HepG2 (cell line): Measurements from ENCODE around the gene ZSWIM9. TPM values are rescaled to one million over a fixed set of nuclear protein-coding genes. Genes with fewer than 3 reads are reported as not detected.

Experiments
- ERF ChIP-seq: IDR thresholded peaks from 2 replicates; pipeline ENCODE4 v1.6.1; 2018; ENCODE audit warnings: missing biosample characterization, missing genetic modification reagents
- HOXA9 ChIP-seq: sonication (generic); formaldehyde crosslinking; IDR thresholded peaks from 2 replicates; pipeline ENCODE4 v1.8.1; 2022; ENCODE audit warnings: missing genetic modification reagents, mild to moderate bottlenecking, moderate library complexity, borderline replicate concordance
- MAZ ChIP-seq, 2 experiments: sonication (generic) in 1 of 2; formaldehyde crosslinking in 1 of 2; IDR thresholded peaks; 2 replicates each; pipeline versions ENCODE4 v1.5.0 to v1.6.1; 2012 to 2020; ENCODE audit warnings: low read depth in 2 of 2, mild to moderate bottlenecking in 2 of 2, borderline replicate concordance in 1 of 2, improper control_type of control experiment in 1 of 2, low read length in 1 of 2, missing genetic modification reagents in 1 of 2, moderate library complexity in 1 of 2
- MED1 ChIP-seq: sonication (generic); formaldehyde crosslinking; IDR thresholded peaks from 2 replicates; pipeline ENCODE4 v1.4.0; 2020; ENCODE audit warnings: missing genetic modification reagents
- RFXAP ChIP-seq: sonication (generic); formaldehyde crosslinking; IDR thresholded peaks from 2 replicates; pipeline ENCODE4 v1.4.0; 2020; ENCODE audit warnings: missing genetic modification reagents, borderline replicate concordance
- ZBTB40 ChIP-seq, 2 experiments: fragments of 450-650 bp in 1 of 2; sonication (generic) in 1 of 2; formaldehyde crosslinking in 1 of 2; IDR thresholded peaks; 2 replicates each; pipeline versions ENCODE4 v1.6.1 to v1.8.0; 2016 to 2022; ENCODE audit warnings: antibody characterized with exemption in 1 of 2, mild to moderate bottlenecking in 1 of 2, missing genetic modification reagents in 1 of 2
- ZBTB43 ChIP-seq: sonication (generic); formaldehyde crosslinking; conservative IDR thresholded peaks from 2 replicates; pipeline ENCODE4 v1.4.0; 2020; ENCODE audit warnings: missing genetic modification reagents
- ZEB1 ChIP-seq: IDR thresholded peaks from 2 replicates; pipeline ENCODE4 v1.6.1; 2012; ENCODE audit warnings: mild to moderate bottlenecking, low read depth, inconsistent platforms; ENCODE audit not compliant: insufficient replicate concordance
- ZNF253 ChIP-seq: sonication (generic); formaldehyde crosslinking; IDR thresholded peaks from 2 replicates; pipeline ENCODE4 v1.8.0; 2022; ENCODE audit warnings: mild to moderate bottlenecking, missing genetic modification reagents, borderline replicate concordance
- ZNF281 ChIP-seq: sonication (generic); formaldehyde crosslinking; IDR thresholded peaks from 2 replicates; pipeline ENCODE4 v1.4.0; 2020; ENCODE audit warnings: missing genetic modification reagents, borderline replicate concordance
- ZNF550 ChIP-seq: sonication (generic); formaldehyde crosslinking; IDR thresholded peaks from 2 replicates; pipeline ENCODE4 v1.4.0; 2020; ENCODE audit warnings: mild to moderate bottlenecking, missing genetic modification reagents, borderline replicate concordance
- polyA plus RNA-seq, 8 experiments: library from polyadenylated mRNA; depleted of rRNA in 3 of 8; stranded (reverse) in 7 of 8; unstranded in 1 of 8; fragments of >200 nt; fragmentation: Illumina TruSeq in 4 of 8; extraction: Trizol in 4 of 8; gene quantifications; 2 replicates each; pipeline versions ENCODE4 v1.2.1 to v1.2.3, GENCODE V29; 2011 to 2016; ENCODE audit warnings: low read depth in 4 of 8, missing spikeins in 1 of 8, mixed read lengths in 1 of 8; ENCODE audit not compliant: insufficient read depth in 1 of 8
- total RNA-seq, 5 experiments: library from RNA; depleted of rRNA; stranded (reverse); fragments of >200 nt; fragmentation: Illumina TruSeq; extraction: Trizol; gene quantifications; 2 replicates each; pipeline ENCODE4 v1.2.3, GENCODE V29; 2016; ENCODE audit warnings: low read depth in 1 of 5

The ZSWIM9 gene
- total and polyA plus RNA-seq, 2 of the 13 experiments (the other 11 are each of a cell fraction or from before 2014, with no cell fraction given) = 0.18 to 1.1 TPM

- TF ChIP-seq ZEB1 = no peak
- TF ChIP-seq ZBTB40 (IDR thresholded peaks at IDR 0.05) = no peak
- peak; percentile 63; the same call in 1 of the 2 replicates for TF ChIP-seq ZBTB40 (CRISPR knock-in tag; IDR thresholded peaks at IDR 0.05)
- no peak for TF ChIP-seq RFXAP (CRISPR knock-in tag)
- peak; percentile 65 for TF ChIP-seq MAZ (IDR thresholded peaks at IDR 0.05; ENCODE audit: borderline replicate concordance, low read depth, low read length)
- no peak for TF ChIP-seq MAZ (CRISPR knock-in tag; IDR thresholded peaks at IDR 0.05; ENCODE audit: low read depth)
- peak; percentile 50 for TF ChIP-seq MED1 (CRISPR knock-in tag)
- no peak; the same call in 1 of the 2 replicates for TF ChIP-seq ZNF550 (CRISPR knock-in tag)
- TF ChIP-seq ZNF281 (CRISPR knock-in tag) = no peak
- TF ChIP-seq HOXA9 (CRISPR knock-in tag) = no peak
- peak; percentile 62 for TF ChIP-seq ERF (CRISPR knock-in tag)
- TF ChIP-seq ZNF253 (CRISPR knock-in tag) = no peak
- TF ChIP-seq ZBTB43 (CRISPR knock-in tag) = peak; percentile 63; the same call in 1 of the 2 replicates
Observed at GRCh38 chr19:48203794-48204628, 33.5 kb downstream of the ZSWIM9 start (continued).
